Body of pancreas (tissue), 4 donors: ENCODE measurements around the gene LMO7.
"Not testable (repeated sequence)": the region's sequence is repeated elsewhere in the genome, so short reads cannot be mapped to it uniquely, and the experiment has no call there.

Experiments
- POLR2A ChIP-seq, 3 donors: fragments of 450-650 bp; IDR thresholded peaks; one replicate each; pipeline ENCODE4 v1.6.1; 2016; ENCODE audit warnings: antibody characterized with exemption in 3 of 3, mild to moderate bottlenecking in 2 of 3
- TF ChIP-seq, protein P1 (sequence below), 7 experiments: fragments of 450-650 bp in 4 of 7; fragments of 200-600 bp in 3 of 7; sonication (generic) in 3 of 7; IDR thresholded peaks; one replicate each; pipeline ENCODE4 v1.5.1; 2016 to 2019; ENCODE audit warnings: antibody characterized with exemption in 7 of 7

DNA sequence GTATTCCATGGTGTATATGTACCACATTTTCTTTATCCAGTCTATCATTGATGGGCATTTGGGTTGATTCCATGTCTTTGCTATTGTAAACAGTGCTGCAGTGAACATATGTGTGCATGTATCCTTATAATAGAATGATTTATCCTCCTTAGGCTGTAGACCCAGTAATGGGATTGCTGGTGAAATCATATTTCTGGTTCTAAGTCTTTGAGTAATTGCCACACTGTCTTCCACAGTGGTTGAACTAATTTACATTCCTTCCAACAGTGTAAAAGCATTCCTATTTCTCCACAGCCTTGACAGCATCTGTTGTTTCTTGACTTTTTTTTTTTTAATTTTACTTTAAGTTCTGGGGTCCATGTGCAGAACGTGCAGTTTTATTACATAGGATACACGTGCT lies 44.1 kb downstream of the LMO7 start:
- TF ChIP-seq, protein P1, sequence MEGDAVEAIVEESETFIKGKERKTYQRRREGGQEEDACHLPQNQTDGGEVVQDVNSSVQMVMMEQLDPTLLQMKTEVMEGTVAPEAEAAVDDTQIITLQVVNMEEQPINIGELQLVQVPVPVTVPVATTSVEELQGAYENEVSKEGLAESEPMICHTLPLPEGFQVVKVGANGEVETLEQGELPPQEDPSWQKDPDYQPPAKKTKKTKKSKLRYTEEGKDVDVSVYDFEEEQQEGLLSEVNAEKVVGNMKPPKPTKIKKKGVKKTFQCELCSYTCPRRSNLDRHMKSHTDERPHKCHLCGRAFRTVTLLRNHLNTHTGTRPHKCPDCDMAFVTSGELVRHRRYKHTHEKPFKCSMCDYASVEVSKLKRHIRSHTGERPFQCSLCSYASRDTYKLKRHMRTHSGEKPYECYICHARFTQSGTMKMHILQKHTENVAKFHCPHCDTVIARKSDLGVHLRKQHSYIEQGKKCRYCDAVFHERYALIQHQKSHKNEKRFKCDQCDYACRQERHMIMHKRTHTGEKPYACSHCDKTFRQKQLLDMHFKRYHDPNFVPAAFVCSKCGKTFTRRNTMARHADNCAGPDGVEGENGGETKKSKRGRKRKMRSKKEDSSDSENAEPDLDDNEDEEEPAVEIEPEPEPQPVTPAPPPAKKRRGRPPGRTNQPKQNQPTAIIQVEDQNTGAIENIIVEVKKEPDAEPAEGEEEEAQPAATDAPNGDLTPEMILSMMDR (IDR thresholded peaks at IDR 0.05): not testable (repeated sequence)
- TF ChIP-seq POLR2A (IDR thresholded peaks at IDR 0.05): not testable (repeated sequence)
